GM12874 (cell line): ENCODE data around the gene LDHD.

Experiments used
- CTCF ChIP-seq: IDR thresholded peaks from 2 replicates; pipeline ENCODE4 v1.5.1; 2011; ENCODE audit warnings: low read depth, mild to moderate bottlenecking, control low read depth, low read length, moderate library complexity; ENCODE audit not compliant: insufficient read depth

Gene LDHD

GRCh38 chr16:75116081-75116910 lies at the start of gene LDHD:
Gene LDHD, minus strand, starts transcription at chr16:75116780. Its CDS starts 60 bp downstream, at chr16:75116720.
- TF ChIP-seq CTCF = no peak

- TF ChIP-seq CTCF = no peak
Measured at GRCh38 chr16:75160386-75160785, 43.8 kb upstream of the LDHD start.

- no peak for TF ChIP-seq CTCF
Measured at GRCh38 chr16:75152635-75153034, 36.1 kb upstream of the LDHD start.

GRCh38 chr16:75151798-75152197 lies 35.2 kb upstream of the LDHD start:
- TF ChIP-seq CTCF = no peak

- no peak for TF ChIP-seq CTCF
Measured at GRCh38 chr16:75148311-75149195, 32.0 kb upstream of the LDHD start, which contains the start of gene ZFP1. Gene ZFP1, plus strand, starts transcription at chr16:75148524. Its CDS starts 4,428 bp downstream, at chr16:75152952.

GRCh38 chr16:75147968-75148310 lies 31.4 kb upstream of the LDHD start:
- TF ChIP-seq CTCF = no peak

- no peak for TF ChIP-seq CTCF
Measured at GRCh38 chr16:75143941-75144340, 27.4 kb upstream of the LDHD start.
